Prostate gland (tissue), 2 donors: ENCODE data around the gene R3HDML.

Source experiments
- POLR2A ChIP-seq: fragments of 450-650 bp; IDR thresholded peaks from one replicate; pipeline ENCODE4 v1.6.1; 2016; ENCODE audit warnings: antibody characterized with exemption, mild to moderate bottlenecking
- TF ChIP-seq, protein P1 (sequence below), 4 experiments: fragments of 200-600 bp in 2 of 4; fragments of 450-650 bp in 2 of 4; sonication (generic) in 2 of 4; IDR thresholded peaks; 1 replicate in 3 of 4; 2 replicates in 1 of 4; pipeline ENCODE4 v1.5.1; 2016 to 2019; ENCODE audit warnings: antibody characterized with exemption in 4 of 4, mild to moderate bottlenecking in 2 of 4, moderate library complexity in 2 of 4

DNA sequence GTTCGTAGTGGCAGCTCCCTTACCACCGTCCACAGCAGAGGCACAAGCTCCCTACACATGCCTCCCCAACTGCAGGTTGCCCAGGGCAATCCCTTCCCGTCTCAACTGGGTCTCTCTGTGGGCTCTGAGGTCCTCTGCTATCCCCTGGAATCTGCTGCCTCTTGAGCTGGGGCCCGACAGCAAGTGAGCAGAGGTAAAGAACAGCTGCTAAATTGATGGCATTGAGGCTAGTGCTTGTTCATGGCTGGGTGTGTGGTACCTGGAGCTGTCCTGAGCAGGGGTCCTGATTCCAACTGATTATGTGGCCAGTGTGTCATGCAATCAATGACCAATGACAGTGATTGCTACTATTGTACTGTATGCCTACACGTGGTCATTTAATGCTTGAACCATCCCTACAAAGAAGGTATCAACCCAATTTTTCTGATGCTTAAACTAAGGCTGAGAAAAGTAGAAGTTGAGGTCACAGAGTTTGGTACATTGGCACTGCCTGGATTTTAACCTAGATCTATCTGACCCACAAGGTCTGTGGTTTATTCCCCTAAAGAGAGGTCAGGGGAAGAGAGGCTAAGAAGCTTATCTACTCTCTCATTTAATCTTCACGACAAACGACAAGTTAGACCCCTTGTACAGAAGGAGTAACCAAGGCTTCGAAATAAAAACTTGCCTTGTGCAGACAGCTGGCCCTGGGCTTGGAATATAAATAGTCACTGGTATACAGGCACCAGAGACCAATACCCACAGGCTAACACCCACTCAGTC, 59.7 kb downstream of the R3HDML start:
- TF ChIP-seq, protein P1, sequence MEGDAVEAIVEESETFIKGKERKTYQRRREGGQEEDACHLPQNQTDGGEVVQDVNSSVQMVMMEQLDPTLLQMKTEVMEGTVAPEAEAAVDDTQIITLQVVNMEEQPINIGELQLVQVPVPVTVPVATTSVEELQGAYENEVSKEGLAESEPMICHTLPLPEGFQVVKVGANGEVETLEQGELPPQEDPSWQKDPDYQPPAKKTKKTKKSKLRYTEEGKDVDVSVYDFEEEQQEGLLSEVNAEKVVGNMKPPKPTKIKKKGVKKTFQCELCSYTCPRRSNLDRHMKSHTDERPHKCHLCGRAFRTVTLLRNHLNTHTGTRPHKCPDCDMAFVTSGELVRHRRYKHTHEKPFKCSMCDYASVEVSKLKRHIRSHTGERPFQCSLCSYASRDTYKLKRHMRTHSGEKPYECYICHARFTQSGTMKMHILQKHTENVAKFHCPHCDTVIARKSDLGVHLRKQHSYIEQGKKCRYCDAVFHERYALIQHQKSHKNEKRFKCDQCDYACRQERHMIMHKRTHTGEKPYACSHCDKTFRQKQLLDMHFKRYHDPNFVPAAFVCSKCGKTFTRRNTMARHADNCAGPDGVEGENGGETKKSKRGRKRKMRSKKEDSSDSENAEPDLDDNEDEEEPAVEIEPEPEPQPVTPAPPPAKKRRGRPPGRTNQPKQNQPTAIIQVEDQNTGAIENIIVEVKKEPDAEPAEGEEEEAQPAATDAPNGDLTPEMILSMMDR (IDR thresholded peaks at IDR 0.05): no peak
- TF ChIP-seq POLR2A: no peak
